Natural killer cell (primary cell): ENCODE measurements around the gene PIK3R4. TPM values are rescaled to one million over a fixed set of nuclear protein-coding genes. Genes with fewer than 3 reads are reported as not detected.

Experiments
- ATAC-seq, 3 donors: fragments of 150-1000 bp in 2 of 3; fragments of 200-7000 bp in 1 of 3; cut with Tn5 transposase; 1 replicate in 1 of 3; 2 replicates in 2 of 3; pipeline ENCODE4 v1.10.0; 2021; ENCODE audit warnings: mild to moderate bottlenecking in 2 of 3, moderate library complexity in 2 of 3
- DNase-seq, 2 donors: peaks; one replicate each; pipeline versions ENCODE4 v3.0.0 to v3.0.0-alpha.2; 2013 to 2021; ENCODE audit warnings: mixed read lengths in 1 of 2
- H3K27ac ChIP-seq: one replicate; pipeline ENCODE4 v1.5.1; 2013; ENCODE audit warnings: mild to moderate bottlenecking, low read length
- H3K27me3 ChIP-seq: one replicate; pipeline ENCODE4 v1.6.1; 2013; ENCODE audit warnings: low read length; ENCODE audit not compliant: control insufficient read depth, insufficient read depth
- H3K36me3 ChIP-seq: one replicate; pipeline ENCODE4 v1.6.1; 2013; ENCODE audit warnings: low read length; ENCODE audit not compliant: control insufficient read depth, insufficient read depth
- H3K4me1 ChIP-seq: one replicate; pipeline ENCODE4 v1.6.1; 2013; ENCODE audit warnings: low read length; ENCODE audit not compliant: control insufficient read depth, insufficient read depth
- H3K4me3 ChIP-seq: one replicate; pipeline ENCODE4 v1.5.1; 2013; ENCODE audit warnings: low read length
- H3K9me3 ChIP-seq: one replicate; pipeline ENCODE4 v1.6.1; 2013; ENCODE audit warnings: low read length; ENCODE audit not compliant: control insufficient read depth, insufficient read depth
- H3K27ac Mint-ChIP-seq, 2 donors: one replicate each; pipeline ENCODE4 v1.8.0; 2022; ENCODE audit warnings: mild to moderate bottlenecking in 2 of 2, mixed read lengths in 2 of 2, moderate library complexity in 1 of 2
- H3K27me3 Mint-ChIP-seq, 2 donors: one replicate each; pipeline ENCODE4 v1.8.0; 2022; ENCODE audit warnings: low read depth in 2 of 2, mixed read lengths in 2 of 2
- H3K36me3 Mint-ChIP-seq: one replicate; pipeline ENCODE4 v1.8.0; 2022; ENCODE audit warnings: mixed read lengths
- H3K4me1 Mint-ChIP-seq, 2 donors: one replicate each; pipeline ENCODE4 v1.8.0; 2022; ENCODE audit warnings: mixed read lengths in 2 of 2
- H3K4me3 Mint-ChIP-seq: one replicate; pipeline ENCODE4 v1.8.0; 2022; ENCODE audit warnings: mild to moderate bottlenecking, moderate library complexity, mixed read lengths
- H3K9me3 Mint-ChIP-seq, 2 donors: one replicate each; pipeline ENCODE4 v1.8.0; 2022; ENCODE audit warnings: mixed read lengths in 2 of 2
- CTCF ChIP-seq: fragments of 200-600 bp; IDR thresholded peaks from one replicate; pipeline ENCODE4 v1.8.0; 2022; ENCODE audit warnings: antibody characterized with exemption
- WGBS: methylation state at CpG from one replicate; pipeline ENCODE4 v1.1.7; 2013; ENCODE audit warnings: missing lambda C conversion rate; ENCODE audit not compliant: insufficient coverage; 5-methylcytosine and 5-hydroxymethylcytosine counted together
- intact Hi-C: fragments of 100-400 bp; cut with micrococcal nuclease; formaldehyde crosslinking; loops from one replicate; pipeline ENCODE4 v1.14.2; 2022
- total RNA-seq, 4 donors: library from RNA; stranded (reverse); fragments of 120-200 nt in 1 of 4; gene quantifications; one replicate each; pipeline versions ENCODE4 v1.2.3 to v1.2.4, GENCODE V29; 2013 to 2022

The PIK3R4 gene
- total RNA-seq, 3 donors from 2014 or later (not counting 1 experiment from before 2014, with no cell fraction given) = 14.3 to 20.8 (median 17.0) TPM

- intact Hi-C loops = no loop called here
- DNase-seq = no peak
- Mint-ChIP-seq H3K27me3 (peaks cover 8 to 50% of the 10 kb centered on the region in 2 donors), H3K4me3 (no peak overlapping the region), H3K4me1 (no peaks in the 10 kb centered on the region), H3K36me3 (no peaks in the 10 kb centered on the region), H3K27ac (no peak overlapping the region), H3K9me3 (no peaks in the 10 kb centered on the region)
- Histone ChIP-seq H3K27ac (no peak overlapping the region), H3K9me3 (no peaks in the 10 kb centered on the region), H3K4me3 (no peak overlapping the region), H3K27me3 (peaks cover 1% of the 10 kb centered on the region), H3K36me3 (no peaks in the 10 kb centered on the region), H3K4me1 (no peaks in the 10 kb centered on the region)
- TF ChIP-seq CTCF = no peak
- WGBS = 84% methylated on average over 5 of the region's 5 CpGs
- no peak for ATAC-seq
Observed at GRCh38 chr3:130789782-130790322, 43.2 kb upstream of the PIK3R4 start.

- TF ChIP-seq CTCF = no peak
- Mint-ChIP-seq H3K27ac (no peak overlapping the region), H3K4me3 (no peak overlapping the region), H3K4me1 (no peaks in the 10 kb centered on the region), H3K9me3 (no peaks in the 10 kb centered on the region), H3K27me3 (peaks cover 5 to 41% of the 10 kb centered on the region in 2 donors), H3K36me3 (no peaks in the 10 kb centered on the region)
- no peaks in the 10 kb centered on the region for H3K36me3 ChIP-seq
- ATAC-seq = no peak
- 69% methylated on average over 6 of the region's 6 CpGs for WGBS
- no peak overlapping the region for H3K27ac ChIP-seq
- no peak overlapping the region for H3K4me3 ChIP-seq
- DNase-seq = no peak
- no peaks in the 10 kb centered on the region for H3K27me3 ChIP-seq
- H3K9me3 ChIP-seq = no peaks in the 10 kb centered on the region
- no peaks in the 10 kb centered on the region for H3K4me1 ChIP-seq
- intact Hi-C loops = no loop called here
Observed at GRCh38 chr3:130787422-130788068, 40.9 kb upstream of the PIK3R4 start.

GRCh38 chr3:130786306-130786705 lies 39.7 kb upstream of the PIK3R4 start:
- Mint-ChIP-seq H3K36me3 (no peaks in the 10 kb centered on the region), H3K27ac (no peak overlapping the region), H3K4me1 (no peaks in the 10 kb centered on the region), H3K9me3 (no peaks in the 10 kb centered on the region), H3K27me3 (peaks cover 5 to 32% of the 10 kb centered on the region in 2 donors), H3K4me3 (no peak overlapping the region)
- H3K4me1 ChIP-seq = no peaks in the 10 kb centered on the region
- no peaks in the 10 kb centered on the region for H3K36me3 ChIP-seq
- DNase-seq (no peak), ATAC-seq (no peak)
- TF ChIP-seq CTCF = no peak
- H3K4me3 ChIP-seq = no peak overlapping the region
- no peaks in the 10 kb centered on the region for H3K27me3 ChIP-seq
- no peaks in the 10 kb centered on the region for H3K9me3 ChIP-seq
- no peak overlapping the region for H3K27ac ChIP-seq
- intact Hi-C loops = no loop called here

- no peak for DNase-seq
- Mint-ChIP-seq H3K9me3 (no peaks in the 10 kb centered on the region), H3K27ac (no peak overlapping the region), H3K4me1 (no peaks in the 10 kb centered on the region), H3K27me3 (peaks cover 0 to 24% of the 10 kb centered on the region in 2 donors), H3K36me3 (no peaks in the 10 kb centered on the region), H3K4me3 (no peak overlapping the region)
- Histone ChIP-seq H3K27me3 (no peaks in the 10 kb centered on the region), H3K4me1 (no peaks in the 10 kb centered on the region), H3K4me3 (no peak overlapping the region), H3K9me3 (no peaks in the 10 kb centered on the region), H3K36me3 (no peaks in the 10 kb centered on the region), H3K27ac (no peak overlapping the region)
- intact Hi-C loops = no loop called here
- TF ChIP-seq CTCF = no peak
- 91% methylated on average over 2 of the region's 3 CpGs for WGBS
- ATAC-seq = no peak
Observed at GRCh38 chr3:130783629-130784028, 37.0 kb upstream of the PIK3R4 start.
